ENCODE results near the gene DYNC2H1. TPM values are rescaled to one million over a fixed set of nuclear protein-coding genes. Genes with fewer than 3 reads are reported as not detected.

The DYNC2H1 gene
- total RNA-seq, 2 experiments from 2014 or later, result 2.9 to 3.5 TPM

Other genes with a start within 250 kb of the DYNC2H1 start
- gene MMP12, start 234.4 kb upstream of the DYNC2H1 start, total RNA-seq, result not detected
- not detected for gene MMP13, start 153.7 kb upstream of the DYNC2H1 start, total RNA-seq
- gene DCUN1D5, start 17.3 kb upstream of the DYNC2H1 start, total RNA-seq, result 10 to 100 TPM; 23.1 to 25.9 TPM